H54 (cell line): ENCODE data around the gene MYEOV.

ENCODE experiments used
- DNase-seq: peaks from one replicate; pipeline ENCODE4 v3.0.0; 2011; ENCODE audit warnings: low spot score, mixed read lengths; ENCODE audit not compliant: insufficient read length
- FAIRE-seq: peaks from 3 replicates; lab custom pipeline; 2011; peaks lifted over from hg19 to GRCh38; lab: Jason Lieb, UNC
- POLR2A ChIP-seq: IDR thresholded peaks from 2 replicates; pipeline ENCODE4 v1.6.1; 2011; ENCODE audit warnings: low read depth, mild to moderate bottlenecking, low read length

The MYEOV gene

DNA sequence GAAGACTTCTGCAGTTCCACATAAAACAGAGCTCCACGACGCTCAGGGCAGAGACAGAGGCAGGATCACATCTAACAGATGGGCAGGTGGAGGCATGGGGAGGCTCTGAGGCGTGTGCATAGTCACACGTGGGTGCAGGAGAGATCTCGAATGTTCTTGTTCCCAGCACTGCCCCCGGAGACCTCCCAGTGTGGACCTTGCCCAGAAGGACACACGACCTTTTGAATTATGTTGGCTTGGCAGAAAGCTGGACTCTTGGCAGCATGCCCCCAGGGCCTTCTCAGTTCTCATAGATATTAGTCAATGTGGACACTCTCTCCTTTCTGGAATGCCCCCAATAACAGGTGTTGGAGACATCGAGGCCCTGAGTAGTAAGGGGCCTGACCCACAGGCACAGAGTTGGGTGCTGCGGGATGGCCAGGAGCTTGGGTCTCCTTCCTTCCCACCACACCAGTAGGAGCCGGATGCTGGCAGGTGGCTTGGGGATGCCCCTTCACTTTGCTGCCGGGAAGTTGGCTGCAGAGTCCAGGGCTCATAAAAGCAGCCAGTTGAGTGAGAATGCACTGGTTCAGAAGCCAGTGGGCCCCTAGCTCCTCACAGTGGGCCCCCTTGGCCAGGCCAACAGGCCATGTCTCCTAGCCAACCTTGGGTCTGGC, 12.1 kb downstream of the MYEOV start:
- TF ChIP-seq POLR2A, result no peak
- no peak for DNase-seq
- no peak for FAIRE-seq

DNA sequence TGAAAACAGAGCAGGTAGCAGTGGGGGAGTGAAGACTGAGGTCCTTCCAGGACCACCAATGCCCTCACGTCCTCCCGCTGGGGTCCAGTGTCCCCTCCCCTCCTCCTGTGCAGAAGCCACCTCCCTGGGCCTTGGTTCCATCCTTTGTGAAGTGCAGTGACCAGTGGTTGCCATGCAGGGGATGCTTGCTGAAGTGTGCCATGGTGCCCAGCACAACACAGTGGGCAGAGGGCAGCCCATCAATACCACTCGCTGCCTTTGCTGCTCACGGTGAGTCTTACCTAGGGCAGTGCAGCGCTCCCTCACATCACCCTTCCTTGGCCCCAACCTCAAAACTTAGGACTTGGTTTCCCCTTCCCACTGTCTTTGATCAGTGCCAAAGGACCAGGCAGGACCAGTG, 12.9 kb downstream of the MYEOV start:
- TF ChIP-seq POLR2A, result no peak
- no peak for FAIRE-seq
- DNase-seq, result no peak

DNA sequence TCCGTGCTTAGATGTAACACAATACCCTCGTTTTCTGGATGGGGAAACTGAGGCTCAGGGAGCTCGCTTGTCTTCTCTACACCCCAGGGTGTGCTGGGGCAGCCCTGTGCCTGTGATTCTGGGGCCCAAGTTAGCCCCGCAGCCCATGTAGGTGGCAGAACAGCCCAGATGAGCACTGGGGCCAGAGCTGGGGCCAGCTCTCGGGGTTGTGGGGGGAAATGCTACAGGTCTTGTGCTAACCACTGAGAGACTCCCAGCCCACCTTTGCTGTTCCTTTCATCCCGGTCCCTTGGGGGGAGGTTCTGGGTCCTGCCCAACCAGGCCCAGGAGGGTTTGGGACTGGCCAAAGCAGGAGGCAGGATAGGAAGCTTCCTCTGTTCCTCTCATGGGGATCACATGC, 13.5 kb downstream of the MYEOV start:
- FAIRE-seq (no peak), DNase-seq (no peak)
- no peak for TF ChIP-seq POLR2A

DNA sequence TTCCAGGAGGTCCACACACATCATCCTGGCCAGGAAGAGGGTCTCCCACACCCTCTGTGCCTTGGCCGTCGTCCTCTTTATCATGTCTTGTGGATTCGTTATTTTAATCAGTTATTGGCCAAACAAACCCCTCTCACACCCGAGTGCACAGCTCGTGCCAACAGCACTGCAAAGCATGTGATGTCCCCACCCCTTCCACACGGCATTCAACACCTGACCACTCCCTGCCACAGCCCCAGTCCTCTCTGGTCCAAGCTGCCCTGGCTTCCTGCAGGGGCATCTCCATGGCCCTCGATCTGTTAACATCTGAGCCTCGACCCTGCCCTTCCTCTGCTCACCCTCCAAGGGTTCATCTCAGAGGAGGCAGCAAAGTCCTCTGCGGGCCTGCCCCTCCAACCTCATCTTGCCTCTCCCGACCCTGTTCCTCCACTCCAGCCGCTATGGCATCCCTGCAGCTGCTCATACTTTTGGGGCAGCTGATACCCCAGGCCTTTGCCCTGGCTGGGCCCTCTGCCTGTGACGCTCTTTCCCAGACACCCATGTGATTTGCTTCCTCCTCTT, 14.0 kb downstream of the MYEOV start:
- no peak for FAIRE-seq
- no peak for TF ChIP-seq POLR2A
- no peak for DNase-seq

DNA sequence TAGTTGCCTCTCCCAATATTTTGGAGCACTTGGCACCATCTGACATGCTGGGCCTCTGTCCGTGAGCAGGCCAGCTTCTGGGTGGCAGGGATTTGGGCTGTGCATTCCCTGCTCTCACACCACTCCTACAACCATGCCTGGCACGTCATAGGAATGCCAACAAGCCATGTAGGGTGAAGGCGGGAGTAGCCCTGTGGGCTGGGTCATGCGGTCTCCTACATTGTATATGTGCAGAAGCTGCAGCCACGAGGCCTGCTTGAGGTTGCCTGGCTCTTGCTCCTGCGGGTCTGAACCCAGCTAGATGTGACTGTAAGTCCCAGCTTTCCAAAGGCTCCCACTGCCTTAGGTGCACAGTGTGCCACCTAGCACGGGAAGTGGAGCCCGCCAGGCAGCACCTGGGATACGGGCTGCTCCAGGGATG, 14.5 kb downstream of the MYEOV start:
- DNase-seq (no peak), FAIRE-seq (no peak)
- TF ChIP-seq POLR2A, result no peak

DNA sequence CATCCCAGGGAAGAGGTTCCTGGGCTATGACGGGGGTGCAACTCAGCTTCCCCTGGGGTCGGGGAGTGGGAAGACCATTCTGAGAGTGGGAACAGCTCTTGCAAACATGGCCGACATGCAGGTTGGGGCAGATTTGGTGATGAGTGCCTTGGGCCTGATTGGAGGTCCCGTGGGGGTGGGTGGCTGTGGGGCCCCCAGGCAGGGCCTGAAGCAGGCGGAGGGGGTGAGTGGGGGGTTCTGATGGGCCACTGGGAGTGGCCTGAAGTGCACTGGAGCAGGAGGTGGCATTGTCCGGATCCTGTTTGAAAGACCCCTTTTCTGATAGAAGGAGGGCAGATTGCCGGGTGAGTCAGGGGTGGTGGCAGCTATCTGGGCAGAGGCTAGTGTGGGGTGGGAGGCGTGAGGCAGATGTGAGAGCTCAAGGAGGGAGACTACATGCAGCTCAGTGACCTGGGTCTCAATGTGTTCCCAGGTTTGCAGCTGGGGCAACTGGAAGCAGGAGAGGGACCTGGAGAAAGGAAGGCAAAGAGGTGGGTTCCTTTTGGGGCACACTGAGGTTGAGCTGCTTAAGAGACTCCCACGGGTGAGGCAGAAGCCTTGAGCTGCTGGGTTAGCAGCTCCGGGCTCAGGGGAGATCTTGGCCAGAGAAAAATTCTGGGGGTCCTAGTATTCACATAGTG, 15.1 kb downstream of the MYEOV start:
- DNase-seq, result no peak
- no peak for TF ChIP-seq POLR2A
- FAIRE-seq, result no peak

DNA sequence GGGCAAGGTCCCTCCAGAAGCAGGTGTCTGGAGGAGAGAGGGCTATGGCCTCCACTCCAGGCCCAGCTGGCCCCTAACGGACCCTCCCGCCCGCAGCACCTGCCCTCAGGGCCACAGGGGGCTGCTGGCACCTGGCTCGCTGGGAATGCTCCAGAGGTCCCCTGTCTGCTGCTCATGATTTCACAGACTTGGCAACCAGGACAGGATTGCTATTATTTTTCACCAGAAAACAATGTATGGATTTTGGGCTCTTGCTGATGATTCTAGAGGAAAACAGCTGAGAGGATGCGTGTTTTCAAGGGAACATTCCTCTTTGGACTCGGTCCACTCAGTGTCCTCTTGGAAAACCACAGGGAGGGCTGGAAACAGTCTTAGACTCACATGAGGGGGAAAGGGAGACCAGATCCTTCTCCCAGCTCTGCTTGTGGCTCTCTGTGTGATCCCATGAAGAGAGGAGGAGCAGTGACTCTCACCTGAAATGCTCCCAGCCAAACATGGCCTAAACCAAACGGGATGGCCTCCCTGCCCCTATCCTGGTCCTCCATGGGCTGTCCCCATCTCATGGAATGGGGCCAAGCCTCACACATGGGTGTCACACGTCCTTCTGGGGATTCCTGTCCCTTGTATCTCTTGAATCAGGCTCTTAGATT, 15.8 kb downstream of the MYEOV start:
- DNase-seq (no peak), FAIRE-seq (no peak)
- TF ChIP-seq POLR2A, result no peak

DNA sequence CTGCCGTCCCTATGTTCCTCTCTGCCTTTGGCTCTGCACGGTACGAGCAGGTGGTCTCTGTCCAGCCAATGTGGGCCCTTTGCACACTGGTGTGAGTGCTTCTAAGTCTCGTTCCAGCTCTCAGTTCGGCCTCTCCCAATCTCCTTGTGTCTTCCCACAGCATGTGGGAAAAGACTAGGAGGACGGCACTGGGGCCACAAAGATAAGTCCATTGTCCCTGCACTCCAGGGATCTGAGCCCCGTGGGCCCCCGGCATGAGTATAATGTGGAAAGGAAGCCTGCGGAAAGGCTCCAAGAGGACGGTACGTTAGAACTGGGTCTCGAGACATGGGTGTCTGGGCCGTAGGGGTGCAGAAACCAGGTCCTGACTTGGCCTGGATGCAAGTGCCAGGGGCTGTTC, 16.4 kb downstream of the MYEOV start:
- no peak for DNase-seq
- no peak for TF ChIP-seq POLR2A
- FAIRE-seq, result no peak

DNA sequence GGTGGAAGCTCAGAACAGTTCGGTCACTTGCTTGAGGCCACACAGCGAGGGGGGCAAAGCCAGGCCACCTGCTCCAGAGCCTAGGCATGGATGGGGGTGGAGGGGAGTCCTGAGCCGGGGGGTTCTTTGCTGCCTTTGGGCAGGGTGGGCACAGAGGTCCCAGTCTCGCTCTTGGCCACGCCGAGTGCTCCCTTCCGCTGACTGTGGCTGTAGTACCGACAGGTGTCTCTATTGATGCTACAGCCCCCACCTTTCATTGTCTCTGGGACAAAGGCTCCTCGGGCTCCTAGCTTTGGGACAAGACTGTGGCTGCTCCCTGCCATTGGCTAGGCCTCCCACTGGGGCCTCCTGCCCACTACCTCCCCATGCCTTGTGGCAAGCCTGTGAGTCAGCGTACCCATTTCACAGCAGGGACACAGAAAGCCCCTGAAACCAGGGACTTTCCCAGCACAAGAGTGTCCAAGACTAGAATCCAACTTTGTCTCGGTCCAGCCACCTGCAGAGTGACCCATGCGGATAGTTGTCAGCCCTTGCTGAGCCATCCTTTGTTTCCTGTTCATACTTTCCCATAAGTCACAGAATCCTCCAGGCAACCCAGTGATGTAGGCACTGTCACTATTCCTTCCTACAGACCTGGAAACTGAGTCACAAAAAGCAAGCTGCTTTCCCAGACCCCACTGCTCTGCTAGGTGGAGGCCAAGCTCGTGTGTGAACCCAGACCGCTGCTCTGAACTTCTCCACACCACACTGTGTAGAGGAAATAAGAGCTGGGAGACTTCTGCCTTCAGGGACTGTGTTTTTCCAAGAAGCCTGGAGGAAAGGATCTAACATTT, 17.2 kb downstream of the MYEOV start:
- TF ChIP-seq POLR2A, result 0 out of 2 replicates have a peak, but pooled peaks have one; percentile 12
- no peak for DNase-seq
- no peak for FAIRE-seq

DNA sequence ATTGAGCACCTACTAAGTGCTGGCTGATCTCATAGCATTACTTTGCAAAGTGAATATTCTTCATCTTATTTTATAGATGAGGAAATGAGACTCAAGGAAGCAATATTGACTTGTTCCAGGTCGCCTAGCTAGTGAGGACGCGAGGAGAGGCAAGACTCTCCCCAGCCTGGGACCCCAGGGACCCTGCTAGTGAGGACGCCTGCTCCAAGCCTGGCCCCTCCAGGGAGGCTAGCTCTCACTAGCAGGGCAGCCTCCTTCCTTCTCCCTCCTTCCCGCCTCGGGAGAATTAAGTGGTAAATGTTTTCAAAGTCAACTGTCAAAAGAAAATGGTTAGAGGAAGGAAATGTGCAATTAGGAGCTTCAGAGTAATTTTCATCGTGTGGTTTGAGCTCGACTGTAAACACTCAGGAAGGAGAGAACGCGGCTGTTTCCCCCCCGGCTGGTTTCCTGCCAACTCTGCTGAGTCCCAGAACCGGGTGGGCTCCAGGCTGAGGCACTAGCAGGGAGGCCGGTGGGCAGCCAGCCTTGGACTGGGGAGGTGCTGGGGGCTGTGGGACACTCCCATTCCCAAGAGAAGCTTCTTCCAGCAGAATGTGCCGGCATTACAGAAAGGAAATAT, 17.9 kb downstream of the MYEOV start:
- DNase-seq, result no peak
- FAIRE-seq, result no peak
- no peak for TF ChIP-seq POLR2A

DNA sequence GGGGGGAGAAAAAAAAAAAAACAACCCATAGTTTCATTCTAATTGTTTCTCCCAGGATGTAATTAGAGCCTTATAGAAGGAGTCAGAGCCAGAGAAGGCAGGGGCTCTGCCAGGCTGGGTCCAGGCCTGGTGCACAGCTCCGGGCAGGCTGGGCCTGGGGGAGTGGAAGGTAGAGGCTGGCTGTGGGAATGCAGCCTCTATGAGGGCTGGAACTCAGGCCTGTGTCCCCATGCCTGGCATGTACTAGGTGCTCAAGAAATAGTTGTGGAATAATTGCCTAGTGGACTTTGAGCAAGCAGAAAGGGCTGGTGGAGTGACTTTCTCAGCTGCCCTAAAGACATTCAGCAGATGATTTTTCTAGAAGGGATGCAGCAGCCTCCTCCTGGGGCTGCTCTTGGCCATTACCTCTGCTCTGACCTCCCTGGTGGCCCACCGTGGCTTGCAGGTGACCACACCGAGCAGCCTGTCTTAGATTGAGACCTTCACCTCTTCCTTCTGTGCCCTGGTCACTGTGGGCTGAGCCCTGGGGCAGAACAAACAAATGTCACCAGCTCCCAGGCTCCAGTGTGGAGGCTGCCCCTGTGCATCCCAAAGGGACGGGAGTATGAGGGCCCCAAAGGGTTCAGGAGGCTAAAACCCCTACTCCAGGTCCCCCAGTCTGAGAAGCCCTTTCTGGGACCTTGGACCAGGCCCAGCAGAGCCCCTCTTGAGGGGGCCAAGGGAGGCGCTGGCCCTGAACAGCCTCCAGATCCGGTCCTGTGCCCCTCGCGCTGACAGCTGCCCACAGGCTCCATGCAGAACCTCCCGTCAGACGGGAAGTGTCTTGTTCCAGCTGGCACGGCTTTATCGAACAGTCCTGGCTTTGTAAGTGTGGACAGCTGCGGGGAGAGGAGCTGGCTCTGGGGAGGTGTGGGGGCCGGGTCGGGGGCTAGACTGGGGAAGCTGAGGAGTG, 18.8 kb downstream of the MYEOV start:
- no peak for FAIRE-seq
- no peak for DNase-seq
- TF ChIP-seq POLR2A, result no peak

DNA sequence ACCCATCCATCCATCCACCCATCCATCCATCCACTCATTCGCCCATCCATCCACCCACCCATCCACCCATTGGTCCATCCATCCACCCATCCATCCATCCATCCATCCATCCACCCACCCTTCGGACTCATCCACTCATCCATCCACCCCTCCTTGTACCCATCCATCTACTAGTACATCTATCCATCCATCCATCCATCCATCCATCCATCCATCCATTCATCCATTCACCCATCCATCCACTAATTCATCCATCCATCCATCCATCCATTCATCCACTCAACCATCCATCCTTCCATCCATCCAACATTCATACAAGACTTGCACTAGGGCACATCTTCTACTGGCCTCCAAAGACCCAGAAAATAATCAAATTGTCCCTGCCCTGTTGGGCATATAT, 20.0 kb downstream of the MYEOV start:
- FAIRE-seq (no peak), DNase-seq (no peak)
- no peak for TF ChIP-seq POLR2A
